Common myeloid progenitor, CD34-positive (primary cell): ENCODE results near the gene UBALD1.

Experiments used
- CTCF ChIA-PET: fragments of 350-600 bp; sonication (Branson Sonifier 250); formaldehyde crosslinking; loops from one replicate; lab custom pipeline; 2021; ENCODE audit warnings: antibody characterized with exemption; lab: Charles Lee
- POLR2A ChIA-PET: fragments of 350-600 bp; sonication (Branson Sonifier 250); formaldehyde crosslinking; loops from one replicate; lab custom pipeline; 2021; ENCODE audit warnings: antibody characterized with exemption; lab: Charles Lee
- DNase-seq, 3 donors: peaks; one replicate each; pipeline versions ENCODE4 v3.0.0 to v3.0.0-alpha.2; 2013
- H3K27ac ChIP-seq, 2 experiments: 1 replicate in 1 of 2; 2 replicates in 1 of 2; pipeline ENCODE4 v1.7.0; 2013; ENCODE audit warnings: inconsistent platforms in 2 of 2, low read length in 2 of 2, mild to moderate bottlenecking in 2 of 2, low read depth in 1 of 2, moderate library complexity in 1 of 2; ENCODE audit not compliant: severe bottlenecking in 2 of 2, insufficient read depth in 1 of 2, poor library complexity in 1 of 2
- H3K27me3 ChIP-seq, 5 experiments: replicated peaks in 2 of 5; 1 replicate in 3 of 5; 2 replicates in 2 of 5; pipeline versions ENCODE4 v1.6.1 to v1.7.0; 2013; ENCODE audit warnings: low read length in 4 of 5, mild to moderate bottlenecking in 2 of 5, moderate library complexity in 2 of 5, inconsistent platforms in 1 of 5; ENCODE audit not compliant: insufficient read depth in 5 of 5, control insufficient read depth in 4 of 5
- H3K36me3 ChIP-seq, 4 experiments: 1 replicate in 2 of 4; 2 replicates in 2 of 4; pipeline versions ENCODE4 v1.6.1 to v1.7.0; 2013; ENCODE audit warnings: low read length in 3 of 4, control low read depth in 1 of 4, mild to moderate bottlenecking in 1 of 4; ENCODE audit not compliant: control insufficient read depth in 4 of 4, insufficient read depth in 4 of 4
- H3K4me1 ChIP-seq, 4 experiments: 1 replicate in 3 of 4; 2 replicates in 1 of 4; pipeline versions ENCODE4 v1.6.1 to v1.7.1; 2013; ENCODE audit warnings: low read length in 3 of 4, mild to moderate bottlenecking in 3 of 4, control low read depth in 1 of 4, inconsistent platforms in 1 of 4, moderate library complexity in 1 of 4; ENCODE audit not compliant: control insufficient read depth in 4 of 4, insufficient read depth in 4 of 4; ENCODE audit errors: control extremely low read depth in 1 of 4
- H3K4me3 ChIP-seq, 7 experiments: 1 replicate in 4 of 7; 2 replicates in 3 of 7; pipeline versions ENCODE4 v1.5.1 to v1.7.0; 2013; ENCODE audit warnings: mild to moderate bottlenecking in 7 of 7, low read length in 6 of 7, moderate library complexity in 6 of 7, inconsistent platforms in 2 of 7, low read depth in 2 of 7, control low read depth in 1 of 7; ENCODE audit not compliant: insufficient read depth in 4 of 7, control insufficient read depth in 1 of 7; ENCODE audit errors: extremely low read depth in 1 of 7
- H3K9me3 ChIP-seq, 5 experiments: 1 replicate in 4 of 5; 2 replicates in 1 of 5; pipeline versions ENCODE4 v1.6.1 to v1.7.1; 2013; ENCODE audit warnings: low read length in 4 of 5, mild to moderate bottlenecking in 2 of 5, inconsistent platforms in 1 of 5, low read depth in 1 of 5, moderate library complexity in 1 of 5; ENCODE audit not compliant: control insufficient read depth in 4 of 5, insufficient read depth in 2 of 5; ENCODE audit errors: control extremely low read depth in 1 of 5
- WGBS: methylation state at CpG from one replicate; pipeline ENCODE4 v1.1.5; 2013; ENCODE audit not compliant: insufficient coverage; 5-methylcytosine and 5-hydroxymethylcytosine counted together

The UBALD1 gene

GRCh38 chr16:4607841-4608703 is 6.6 kb downstream of the UBALD1 start:
- Histone ChIP-seq H3K36me3 (peaks cover 0 to 34% (median 15%) of the 10 kb centered on the region in 4 experiments), H3K4me3 (no peak overlapping the region), H3K9me3 (no peaks in the 10 kb centered on the region), H3K27me3 (no peaks in the 10 kb centered on the region), H3K27ac (no peak overlapping the region), H3K4me1 (peaks cover 0 to 19% (median 7%) of the 10 kb centered on the region in 4 experiments)
- DNase-seq = no peak
- WGBS = 96% methylated on average over 19 of the region's 22 CpGs
- CTCF ChIA-PET = interaction anchor here (0.5 to 1.6 kb wide), 4 partner anchors 9 to 357 kb away, joined by 3 read pairs; no protein-coding TSS in a partner anchor
- POLR2A ChIA-PET = no interaction called here

DNA sequence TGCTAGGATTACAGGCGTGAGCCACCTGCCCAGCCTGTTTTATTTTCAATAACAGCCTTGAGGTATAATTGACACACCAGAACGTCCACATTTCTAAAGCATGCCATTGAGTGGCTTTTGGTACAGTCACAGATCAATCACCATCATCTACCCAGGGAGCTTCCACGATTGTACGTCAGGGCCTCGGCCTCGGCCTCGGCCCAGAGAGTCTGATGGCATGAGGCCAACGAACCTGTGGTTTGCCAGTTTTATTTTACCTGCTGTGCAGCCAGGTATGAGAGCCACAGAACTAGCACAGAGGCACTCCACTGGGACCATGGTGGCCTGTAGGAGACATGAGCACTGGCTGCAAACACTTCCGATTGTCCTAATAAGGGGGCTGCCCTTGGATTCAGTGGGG is 8.3 kb downstream of the UBALD1 start:
- Histone ChIP-seq H3K36me3 (peaks cover 0 to 34% (median 15%) of the 10 kb centered on the region in 4 experiments), H3K27me3 (no peaks in the 10 kb centered on the region), H3K9me3 (no peaks in the 10 kb centered on the region), H3K4me1 (peaks cover 0 to 8% (median 3%) of the 10 kb centered on the region in 4 experiments), H3K4me3 (no peak overlapping the region), H3K27ac (no peak overlapping the region)
- ChIA-PET CTCF (interaction anchor here (1.3 kb wide), 1 partner anchor 20 kb away, joined by 3 read pairs; no protein-coding TSS in a partner anchor), POLR2A (no interaction called here)
- no peak for DNase-seq
- WGBS = 94% methylated on average over 9 of the region's 9 CpGs

GRCh38 chr16:4604401-4604800 is 10.3 kb downstream of the UBALD1 start:
- peaks cover 0 to 21% (median 10%) of the 10 kb centered on the region in 4 experiments for H3K36me3 ChIP-seq
- H3K4me3 ChIP-seq = no peak overlapping the region
- H3K4me1 ChIP-seq = peaks cover 0 to 8% (median 4%) of the 10 kb centered on the region in 4 experiments
- ChIA-PET CTCF (no interaction called here), POLR2A (no interaction called here)
- no peaks in the 10 kb centered on the region for H3K27me3 ChIP-seq
- 94% methylated on average over 15 of the region's 15 CpGs for WGBS
- DNase-seq = no peak
- no peak overlapping the region for H3K27ac ChIP-seq
- H3K9me3 ChIP-seq = no peaks in the 10 kb centered on the region

DNA sequence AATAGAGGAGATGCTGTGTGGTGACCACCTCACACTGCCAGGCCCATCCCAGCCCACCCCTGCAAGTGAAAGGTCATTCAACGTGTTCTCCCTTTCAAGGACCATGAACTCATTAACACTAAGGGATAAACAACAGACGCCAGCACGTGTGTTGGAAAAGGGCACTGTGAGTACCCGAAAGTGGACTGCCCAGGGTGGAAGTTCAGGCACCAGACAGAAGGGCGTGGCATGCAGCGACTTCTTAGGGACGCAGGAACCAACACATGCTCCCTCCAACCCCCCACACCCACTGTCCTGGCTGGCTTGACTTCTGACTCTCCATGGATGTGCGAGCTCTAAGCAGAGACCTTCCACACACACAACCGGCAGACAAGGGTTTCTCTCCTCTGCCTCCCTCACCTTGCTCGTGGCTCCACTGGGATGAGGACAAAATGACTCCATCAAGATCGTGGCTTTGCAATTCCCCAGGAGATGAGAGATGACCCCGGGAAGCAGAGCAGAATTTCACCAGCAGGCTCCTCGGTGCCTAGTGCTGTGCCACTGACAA is 11.0 kb downstream of the UBALD1 start:
- Histone ChIP-seq H3K9me3 (no peaks in the 10 kb centered on the region), H3K27ac (no peak overlapping the region), H3K36me3 (peaks cover 0 to 15% (median 7%) of the 10 kb centered on the region in 4 experiments), H3K27me3 (no peaks in the 10 kb centered on the region), H3K4me3 (no peak overlapping the region), H3K4me1 (peaks cover 0 to 8% (median 4%) of the 10 kb centered on the region in 4 experiments)
- WGBS = 96% methylated on average over 11 of the region's 13 CpGs
- no peak for DNase-seq
- ChIA-PET CTCF (no interaction called here), POLR2A (no interaction called here)

DNA sequence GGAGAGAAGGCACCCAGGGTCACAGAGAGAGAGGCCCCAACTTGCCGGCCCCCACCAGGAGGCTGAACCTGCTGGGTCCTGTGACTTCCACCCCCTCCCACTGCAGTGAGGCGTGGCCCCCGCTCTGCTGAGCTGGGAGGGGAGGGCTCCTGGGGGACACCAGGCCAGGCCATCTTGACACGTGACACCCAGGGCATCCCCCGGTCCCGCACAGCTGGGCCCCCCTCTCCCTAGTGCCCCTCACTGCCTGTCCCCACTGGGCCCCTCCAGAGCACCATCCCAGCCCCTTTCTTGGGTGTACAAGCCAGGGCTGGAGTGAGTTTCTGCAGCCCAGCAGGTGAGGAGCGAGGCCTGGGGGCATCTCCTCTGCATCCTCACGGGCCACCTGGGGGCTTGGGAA is 12.4 kb downstream of the UBALD1 start:
- Histone ChIP-seq H3K4me1 (peaks cover 0 to 8% (median 4%) of the 10 kb centered on the region in 4 experiments), H3K9me3 (no peaks in the 10 kb centered on the region), H3K27ac (no peak overlapping the region), H3K36me3 (peaks cover 0 to 2% (median under 1%) of the 10 kb centered on the region in 4 experiments), H3K4me3 (no peak overlapping the region), H3K27me3 (no peaks in the 10 kb centered on the region)
- DNase-seq = no peak
- CTCF ChIA-PET = interaction anchor here (1.0 to 1.2 kb wide), 2 partner anchors 17 to 21 kb away, joined by 3 read pairs; no protein-coding TSS in a partner anchor
- POLR2A ChIA-PET = no interaction called here
- WGBS = 100% methylated on average over 7 of the region's 8 CpGs

DNA sequence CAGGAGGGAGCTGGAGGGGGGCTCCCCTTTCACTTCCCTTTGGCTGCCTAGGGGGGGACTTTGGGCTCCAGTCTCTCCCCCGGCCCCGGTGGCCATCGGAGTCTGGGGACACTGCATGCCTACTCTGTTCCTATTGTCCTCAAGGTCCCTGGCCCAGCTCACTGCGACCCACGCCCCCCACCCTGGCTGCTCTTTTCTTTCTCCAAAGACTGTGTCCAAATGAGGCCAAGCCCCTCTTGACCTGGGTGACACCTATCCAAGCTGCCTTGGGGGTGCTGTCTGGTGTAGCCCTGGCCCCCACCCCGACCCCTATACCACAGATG is 12.9 kb downstream of the UBALD1 start:
- Histone ChIP-seq H3K9me3 (no peaks in the 10 kb centered on the region), H3K27me3 (no peaks in the 10 kb centered on the region), H3K27ac (no peak overlapping the region), H3K4me1 (peaks cover 0 to 8% (median 4%) of the 10 kb centered on the region in 4 experiments), H3K36me3 (no peaks in the 10 kb centered on the region), H3K4me3 (no peak overlapping the region)
- no peak for DNase-seq
- WGBS = 78% methylated on average over 5 of the region's 6 CpGs
- CTCF ChIA-PET = no interaction called here
- POLR2A ChIA-PET = no interaction called here
